ENCODE measurements around the gene ACP1.

Gene ACP1

GRCh38 chr2:288758-289361, 24.1 kb downstream of the ACP1 start:
- peaks cover 73% of the 10 kb centered on the region for H3K27me3 ChIP-seq (ENCODE audit: control insufficient read depth, insufficient read depth, low read length)
- H3K9me3 ChIP-seq (ENCODE audit: control insufficient read depth, insufficient read depth, low read depth, low read length): no peaks in the 10 kb centered on the region; the same call in 1 of the 2 replicates
- peaks cover 34% of the 10 kb centered on the region for H3K4me1 ChIP-seq (ENCODE audit: control insufficient read depth, insufficient read depth, low read length)
- H3K4me3 ChIP-seq (ENCODE audit: low read depth, low read length): peak overlapping the region; percentile 64
- no peaks in the 10 kb centered on the region for H3K36me3 ChIP-seq (ENCODE audit: control insufficient read depth, insufficient read depth, low read length)
- no peak overlapping the region for H3K9ac ChIP-seq (ENCODE audit: low read length)
- H3K27ac ChIP-seq (ENCODE audit: low read depth, low read length): no peak overlapping the region

- Histone ChIP-seq H3K9ac (ENCODE audit: low read length) (peak overlapping the region; percentile 13), H3K36me3 (ENCODE audit: control insufficient read depth, insufficient read depth, low read length) (no peaks in the 10 kb centered on the region), H3K27me3 (ENCODE audit: control insufficient read depth, insufficient read depth, low read length) (peaks cover 73% of the 10 kb centered on the region), H3K4me1 (ENCODE audit: control insufficient read depth, insufficient read depth, low read length) (peaks cover 27% of the 10 kb centered on the region), H3K9me3 (ENCODE audit: control insufficient read depth, insufficient read depth, low read depth, low read length) (no peaks in the 10 kb centered on the region; the same call in 1 of the 2 replicates), H3K27ac (ENCODE audit: low read depth, low read length) (no peak overlapping the region), H3K4me3 (ENCODE audit: low read depth, low read length) (peak overlapping the region; percentile 64)
These were observed 24.8 kb downstream of the ACP1 start for GRCh38 chr2:289362-290089.

GRCh38 chr2:290090-290722, 25.5 kb downstream of the ACP1 start:
- Histone ChIP-seq H3K27me3 (ENCODE audit: control insufficient read depth, insufficient read depth, low read length) (peaks cover 71% of the 10 kb centered on the region), H3K36me3 (ENCODE audit: control insufficient read depth, insufficient read depth, low read length) (no peaks in the 10 kb centered on the region), H3K9ac (ENCODE audit: low read length) (peak overlapping the region; percentile 13), H3K4me1 (ENCODE audit: control insufficient read depth, insufficient read depth, low read length) (peaks cover 20% of the 10 kb centered on the region), H3K27ac (ENCODE audit: low read depth, low read length) (no peak overlapping the region), H3K9me3 (ENCODE audit: control insufficient read depth, insufficient read depth, low read depth, low read length) (no peaks in the 10 kb centered on the region; the same call in 1 of the 2 replicates), H3K4me3 (ENCODE audit: low read depth, low read length) (peak overlapping the region; percentile 64)

- Histone ChIP-seq H3K4me1 (ENCODE audit: control insufficient read depth, insufficient read depth, low read length) (no peaks in the 10 kb centered on the region), H3K9me3 (ENCODE audit: control insufficient read depth, insufficient read depth, low read depth, low read length) (no peaks in the 10 kb centered on the region; the same call in 1 of the 2 replicates), H3K36me3 (ENCODE audit: control insufficient read depth, insufficient read depth, low read length) (no peaks in the 10 kb centered on the region), H3K27me3 (ENCODE audit: control insufficient read depth, insufficient read depth, low read length) (peaks cover 41% of the 10 kb centered on the region), H3K4me3 (ENCODE audit: low read depth, low read length) (no peak overlapping the region), H3K27ac (ENCODE audit: low read depth, low read length) (no peak overlapping the region), H3K9ac (ENCODE audit: low read length) (no peak overlapping the region)
These were observed 30.3 kb downstream of the ACP1 start for GRCh38 chr2:295090-295489.

GRCh38 chr2:296354-296753, 31.6 kb downstream of the ACP1 start:
- H3K9me3 ChIP-seq (ENCODE audit: control insufficient read depth, insufficient read depth, low read depth, low read length): no peaks in the 10 kb centered on the region; the same call in 1 of the 2 replicates
- H3K4me1 ChIP-seq (ENCODE audit: control insufficient read depth, insufficient read depth, low read length): no peaks in the 10 kb centered on the region
- no peak overlapping the region for H3K4me3 ChIP-seq (ENCODE audit: low read depth, low read length)
- no peaks in the 10 kb centered on the region for H3K36me3 ChIP-seq (ENCODE audit: control insufficient read depth, insufficient read depth, low read length)
- H3K9ac ChIP-seq (ENCODE audit: low read length): no peak overlapping the region
- H3K27ac ChIP-seq (ENCODE audit: low read depth, low read length): no peak overlapping the region
- H3K27me3 ChIP-seq (ENCODE audit: control insufficient read depth, insufficient read depth, low read length): peaks cover 29% of the 10 kb centered on the region; the same call in 1 of the 2 replicates

GRCh38 chr2:305366-305765, 40.6 kb downstream of the ACP1 start:
- Histone ChIP-seq H3K9ac (ENCODE audit: low read length) (no peak overlapping the region), H3K4me3 (ENCODE audit: low read depth, low read length) (no peak overlapping the region), H3K27me3 (ENCODE audit: control insufficient read depth, insufficient read depth, low read length) (no peaks in the 10 kb centered on the region), H3K4me1 (ENCODE audit: control insufficient read depth, insufficient read depth, low read length) (peaks cover 16% of the 10 kb centered on the region), H3K9me3 (ENCODE audit: control insufficient read depth, insufficient read depth, low read depth, low read length) (peaks cover 6% of the 10 kb centered on the region; the same call in 1 of the 2 replicates), H3K27ac (ENCODE audit: low read depth, low read length) (no peak overlapping the region), H3K36me3 (ENCODE audit: control insufficient read depth, insufficient read depth, low read length) (no peaks in the 10 kb centered on the region)

- Histone ChIP-seq H3K4me1 (ENCODE audit: control insufficient read depth, insufficient read depth, low read length) (peaks cover 17% of the 10 kb centered on the region), H3K36me3 (ENCODE audit: control insufficient read depth, insufficient read depth, low read length) (no peaks in the 10 kb centered on the region), H3K27me3 (ENCODE audit: control insufficient read depth, insufficient read depth, low read length) (no peaks in the 10 kb centered on the region), H3K4me3 (ENCODE audit: low read depth, low read length) (no peak overlapping the region), H3K27ac (ENCODE audit: low read depth, low read length) (peak overlapping the region; percentile 1; the same call in 1 of the 2 replicates), H3K9ac (ENCODE audit: low read length) (peak overlapping the region; percentile 63), H3K9me3 (ENCODE audit: control insufficient read depth, insufficient read depth, low read depth, low read length) (no peaks in the 10 kb centered on the region)
These were observed 44.6 kb downstream of the ACP1 start for GRCh38 chr2:309148-309953.

GRCh38 chr2:309954-310510, 45.3 kb downstream of the ACP1 start:
- Histone ChIP-seq H3K4me3 (ENCODE audit: low read depth, low read length) (no peak overlapping the region), H3K27me3 (ENCODE audit: control insufficient read depth, insufficient read depth, low read length) (no peaks in the 10 kb centered on the region), H3K4me1 (ENCODE audit: control insufficient read depth, insufficient read depth, low read length) (peaks cover 17% of the 10 kb centered on the region), H3K27ac (ENCODE audit: low read depth, low read length) (peak overlapping the region; percentile 1; the same call in 1 of the 2 replicates), H3K9me3 (ENCODE audit: control insufficient read depth, insufficient read depth, low read depth, low read length) (no peaks in the 10 kb centered on the region), H3K9ac (ENCODE audit: low read length) (peak overlapping the region; percentile 63), H3K36me3 (ENCODE audit: control insufficient read depth, insufficient read depth, low read length) (no peaks in the 10 kb centered on the region)

GRCh38 chr2:310994-311393, 46.2 kb downstream of the ACP1 start:
- no peaks in the 10 kb centered on the region for H3K27me3 ChIP-seq (ENCODE audit: control insufficient read depth, insufficient read depth, low read length)
- H3K9me3 ChIP-seq (ENCODE audit: control insufficient read depth, insufficient read depth, low read depth, low read length): no peaks in the 10 kb centered on the region
- peaks cover 17% of the 10 kb centered on the region for H3K4me1 ChIP-seq (ENCODE audit: control insufficient read depth, insufficient read depth, low read length)
- no peaks in the 10 kb centered on the region for H3K36me3 ChIP-seq (ENCODE audit: control insufficient read depth, insufficient read depth, low read length)
- H3K27ac ChIP-seq (ENCODE audit: low read depth, low read length): no peak overlapping the region
- no peak overlapping the region for H3K4me3 ChIP-seq (ENCODE audit: low read depth, low read length)
- no peak overlapping the region for H3K9ac ChIP-seq (ENCODE audit: low read length)

GRCh38 chr2:313991-314390, 49.2 kb downstream of the ACP1 start:
- H3K9me3 ChIP-seq (ENCODE audit: control insufficient read depth, insufficient read depth, low read depth, low read length): no peaks in the 10 kb centered on the region
- no peaks in the 10 kb centered on the region for H3K36me3 ChIP-seq (ENCODE audit: control insufficient read depth, insufficient read depth, low read length)
- no peak overlapping the region for H3K9ac ChIP-seq (ENCODE audit: low read length)
- no peak overlapping the region for H3K4me3 ChIP-seq (ENCODE audit: low read depth, low read length)
- H3K27ac ChIP-seq (ENCODE audit: low read depth, low read length): no peak overlapping the region
- no peaks in the 10 kb centered on the region for H3K27me3 ChIP-seq (ENCODE audit: control insufficient read depth, insufficient read depth, low read length)
- peaks cover 28% of the 10 kb centered on the region for H3K4me1 ChIP-seq (ENCODE audit: control insufficient read depth, insufficient read depth, low read length)
